Measurements from ENCODE around the gene KMT2B. TPM values are rescaled to one million over a fixed set of nuclear protein-coding genes. Genes with fewer than 3 reads are reported as not detected.

KMT2B gene
- total RNA-seq, 6 experiments from 2014 or later = 10.5 to 23.1 (median 15.0) TPM

DNA sequence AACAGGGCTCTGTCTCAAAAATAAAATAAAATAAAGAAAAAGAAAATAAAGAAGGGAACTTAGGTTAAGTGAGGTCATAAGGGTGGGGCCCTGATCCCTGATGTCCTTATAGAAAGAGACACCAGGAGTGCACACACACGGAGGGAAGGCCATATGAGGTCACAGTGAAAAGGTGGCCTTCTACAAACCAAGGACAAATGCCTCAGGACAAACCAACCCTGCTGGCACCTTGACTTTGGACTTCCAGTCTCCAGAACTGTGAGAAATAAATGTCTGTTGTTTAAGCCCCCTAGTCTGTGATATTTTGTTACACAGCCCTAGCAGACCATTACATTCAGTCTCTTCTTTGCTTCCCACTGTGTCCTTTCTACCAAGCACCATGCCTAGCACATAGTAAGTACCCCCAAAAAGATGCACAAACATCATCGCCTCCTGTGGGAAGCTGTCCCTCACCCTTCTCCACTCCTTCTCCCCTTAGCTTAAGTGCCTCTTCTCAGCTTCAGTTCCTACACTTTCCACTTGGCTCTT, 21.8 kb upstream of the KMT2B start:
- Histone ChIP-seq H3K27ac (no peak overlapping the region), H3K27me3 (no peaks in the 10 kb centered on the region), H3K9me3 (no peaks in the 10 kb centered on the region), H3K4me1 (no peaks in the 10 kb centered on the region), H3K4me3 (no peak overlapping the region), H3K36me3 (no peaks in the 10 kb centered on the region)
- DNase-seq (no peak), ATAC-seq (no peak)
- TF ChIP-seq POLR2A (IDR thresholded peaks at IDR 0.05) (no peak), CTCF (IDR thresholded peaks at IDR 0.05) (no peak)
- intact Hi-C loops (cut with DNase I) = loop anchor here (10.0 kb wide), 2 partner anchors 129 to 139 kb away; no protein-coding TSS in a partner anchor
- 77% methylated on average over 2 of the region's 2 CpGs for WGBS (ENCODE audit: insufficient coverage, low coverage, low lambda C conversion rate, missing lambda C conversion rate)

DNA sequence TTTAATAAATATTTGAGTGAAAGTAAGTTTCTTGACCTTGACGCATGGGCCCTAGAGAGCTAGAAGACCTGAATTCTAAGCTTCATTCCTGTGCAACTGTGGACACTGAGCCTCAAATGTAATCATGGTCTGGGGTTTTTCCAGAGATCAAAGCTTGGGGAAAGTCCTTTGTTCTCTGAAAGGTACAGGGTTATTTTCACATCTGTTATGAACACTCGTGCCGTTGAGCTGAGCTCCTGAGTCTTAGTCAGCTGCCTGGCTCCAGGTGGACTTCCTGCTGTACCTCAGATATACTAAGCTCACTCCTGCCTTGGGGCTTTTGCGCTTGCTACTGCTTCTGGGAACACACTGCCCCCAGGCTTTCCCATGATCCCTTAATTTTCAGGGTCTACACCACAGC, 21.0 kb upstream of the KMT2B start:
- DNase-seq (no peak), ATAC-seq (no peak)
- Histone ChIP-seq H3K36me3 (no peaks in the 10 kb centered on the region), H3K27me3 (no peaks in the 10 kb centered on the region), H3K4me1 (no peaks in the 10 kb centered on the region), H3K9me3 (no peaks in the 10 kb centered on the region), H3K27ac (no peak overlapping the region), H3K4me3 (no peak overlapping the region)
- intact Hi-C loops (cut with DNase I) = loop anchor here (10.0 kb wide), 2 partner anchors 128 to 138 kb away; no protein-coding TSS in a partner anchor
- TF ChIP-seq CTCF (IDR thresholded peaks at IDR 0.05) = no peak
- TF ChIP-seq POLR2A (IDR thresholded peaks at IDR 0.05) = no peak
- WGBS (ENCODE audit: insufficient coverage, low coverage, low lambda C conversion rate, missing lambda C conversion rate) = 69% methylated on average over 4 of the region's 4 CpGs

GRCh38 chr19:35702223-35703012, 15.4 kb upstream of the KMT2B start:
- Histone ChIP-seq H3K27me3 (no peaks in the 10 kb centered on the region), H3K4me3 (peak overlapping the region; percentile 31 to 59 (median 52)), H3K27ac (no peak overlapping the region), H3K4me1 (no peaks in the 10 kb centered on the region), H3K9me3 (no peaks in the 10 kb centered on the region), H3K36me3 (no peaks in the 10 kb centered on the region)
- ATAC-seq = peak; percentile 99 to 100 (median 99)
- intact Hi-C loops (cut with DNase I) = no loop called here
- TF ChIP-seq CTCF (IDR thresholded peaks at IDR 0.05) (no peak), POLR2A (IDR thresholded peaks at IDR 0.05) (peak; percentile 14)
- DNase-seq = peak; percentile 94 to 96 (median 95)
- 1% methylated on average over 30 of the region's 50 CpGs for WGBS (ENCODE audit: insufficient coverage, low coverage, low lambda C conversion rate, missing lambda C conversion rate)

- Histone ChIP-seq H3K4me1 (no peaks in the 10 kb centered on the region), H3K36me3 (no peaks in the 10 kb centered on the region), H3K27ac (no peak overlapping the region), H3K4me3 (no peak overlapping the region), H3K27me3 (no peaks in the 10 kb centered on the region), H3K9me3 (no peaks in the 10 kb centered on the region)
- ATAC-seq = no peak
- TF ChIP-seq POLR2A (IDR thresholded peaks at IDR 0.05) (no peak), CTCF (IDR thresholded peaks at IDR 0.05) (no peak)
- 63% methylated on average over 6 of the region's 9 CpGs for WGBS (ENCODE audit: insufficient coverage, low coverage, low lambda C conversion rate, missing lambda C conversion rate)
- intact Hi-C loops (cut with DNase I) = no loop called here
- DNase-seq = no peak
Observed at GRCh38 chr19:35703343-35703742, 14.5 kb upstream of the KMT2B start.

Measured in right lobe of liver (tissue), 6 donors.